Vagina (tissue), 2 donors: ENCODE results near the gene SLC35F1.

Experiments used
- POLR2A ChIP-seq, 2 donors: fragments of 450-650 bp; IDR thresholded peaks; one replicate each; pipeline ENCODE4 v1.6.1; 2017; ENCODE audit warnings: antibody characterized with exemption in 2 of 2, mild to moderate bottlenecking in 2 of 2, moderate library complexity in 2 of 2
- POLR2AphosphoS5 ChIP-seq, 2 donors: sonication (generic); formaldehyde crosslinking; IDR thresholded peaks; one replicate each; pipeline ENCODE4 v1.9.0; 2017; ENCODE audit warnings: antibody characterized with exemption in 2 of 2, mild to moderate bottlenecking in 2 of 2, low read depth in 1 of 2; ENCODE audit not compliant: insufficient read depth in 1 of 2
- TF ChIP-seq, protein P1 (sequence below), 3 experiments: fragments of 450-650 bp in 2 of 3; fragments of 200-600 bp in 1 of 3; sonication (generic) in 1 of 3; IDR thresholded peaks; one replicate each; pipeline ENCODE4 v1.5.1; 2017 to 2019; ENCODE audit warnings: antibody characterized with exemption in 3 of 3, mild to moderate bottlenecking in 2 of 3, moderate library complexity in 2 of 3

- no peak for TF ChIP-seq POLR2A (IDR thresholded peaks at IDR 0.05)
- TF ChIP-seq POLR2AphosphoS5 (IDR thresholded peaks at IDR 0.05; ENCODE audit: insufficient read depth in 1 of 2, low read depth in 1 of 2): no peak
- TF ChIP-seq, protein P1, sequence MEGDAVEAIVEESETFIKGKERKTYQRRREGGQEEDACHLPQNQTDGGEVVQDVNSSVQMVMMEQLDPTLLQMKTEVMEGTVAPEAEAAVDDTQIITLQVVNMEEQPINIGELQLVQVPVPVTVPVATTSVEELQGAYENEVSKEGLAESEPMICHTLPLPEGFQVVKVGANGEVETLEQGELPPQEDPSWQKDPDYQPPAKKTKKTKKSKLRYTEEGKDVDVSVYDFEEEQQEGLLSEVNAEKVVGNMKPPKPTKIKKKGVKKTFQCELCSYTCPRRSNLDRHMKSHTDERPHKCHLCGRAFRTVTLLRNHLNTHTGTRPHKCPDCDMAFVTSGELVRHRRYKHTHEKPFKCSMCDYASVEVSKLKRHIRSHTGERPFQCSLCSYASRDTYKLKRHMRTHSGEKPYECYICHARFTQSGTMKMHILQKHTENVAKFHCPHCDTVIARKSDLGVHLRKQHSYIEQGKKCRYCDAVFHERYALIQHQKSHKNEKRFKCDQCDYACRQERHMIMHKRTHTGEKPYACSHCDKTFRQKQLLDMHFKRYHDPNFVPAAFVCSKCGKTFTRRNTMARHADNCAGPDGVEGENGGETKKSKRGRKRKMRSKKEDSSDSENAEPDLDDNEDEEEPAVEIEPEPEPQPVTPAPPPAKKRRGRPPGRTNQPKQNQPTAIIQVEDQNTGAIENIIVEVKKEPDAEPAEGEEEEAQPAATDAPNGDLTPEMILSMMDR (IDR thresholded peaks at IDR 0.05): no peak
Observed at GRCh38 chr6:117990151-117990550, 83.1 kb downstream of the SLC35F1 start.
